HAP-1 (cell line): ENCODE results near the gene MRTO4.
"Not testable (repeated sequence)": the region's sequence is repeated elsewhere in the genome, so short reads cannot be mapped to it uniquely, and the experiment has no call there.

Source experiments
- DNase-seq, 2 experiments: peaks; one replicate each; pipeline ENCODE4 v3.0.0-alpha.2; 2016 to 2020; ENCODE audit warnings: low spot score in 2 of 2
- H3K27me3 ChIP-seq: fragments of 250-450 bp; sonication (Bioruptor Pico); 2 replicates; pipeline ENCODE4 v1.5.1; 2020; ENCODE audit warnings: low read depth, mild to moderate bottlenecking, moderate library complexity
- H3K36me3 ChIP-seq: fragments of 250-450 bp; sonication (Bioruptor Pico); replicated peaks from 2 replicates; pipeline ENCODE4 v1.5.1; 2020; ENCODE audit warnings: mild to moderate bottlenecking
- H3K4me1 ChIP-seq: fragments of 250-450 bp; sonication (Bioruptor Pico); 2 replicates; pipeline ENCODE4 v1.5.1; 2020; ENCODE audit warnings: mild to moderate bottlenecking
- H3K4me3 ChIP-seq: fragments of 250-450 bp; sonication (Bioruptor Pico); 2 replicates; pipeline ENCODE4 v1.5.1; 2020; ENCODE audit warnings: mild to moderate bottlenecking, moderate library complexity
- H3K9me3 ChIP-seq: fragments of 250-450 bp; sonication (Bioruptor Pico); 2 replicates; pipeline ENCODE4 v1.5.1; 2020; ENCODE audit warnings: mild to moderate bottlenecking, moderate library complexity
- in situ Hi-C: fragments of 300-500 bp; cut with MboI; formaldehyde crosslinking; loops from 3 replicates; pipeline ENCODE4 v1.14.3; 2020; ENCODE audit warnings: low sequenced_read_pairs, inconsistent platforms, mixed read lengths

MRTO4 gene

DNA sequence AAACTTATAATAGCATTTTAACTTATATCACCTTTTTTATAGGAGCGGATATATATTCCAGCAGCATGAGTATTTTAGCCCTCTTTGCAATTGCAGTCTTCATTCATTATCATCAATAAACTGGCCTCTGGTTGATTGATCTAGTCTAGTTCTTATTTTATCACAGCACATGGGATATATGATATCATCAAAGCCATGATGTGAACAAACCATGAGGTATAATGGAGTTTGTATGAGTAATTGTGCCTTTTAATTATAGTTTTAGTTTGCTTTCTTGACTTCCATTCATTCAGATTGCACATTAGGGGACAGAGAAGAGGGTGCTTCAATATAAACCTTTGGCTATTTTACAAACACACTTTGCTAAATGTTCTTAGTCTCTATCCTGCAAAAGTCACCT, 38.0 kb upstream of the MRTO4 start:
- H3K9me3 ChIP-seq: no peaks in the 10 kb centered on the region
- in situ Hi-C loops: no loop called here
- H3K27me3 ChIP-seq: no peaks in the 10 kb centered on the region
- no peak for DNase-seq
- H3K4me1 ChIP-seq: peaks cover 18% of the 10 kb centered on the region
- peaks cover 48% of the 10 kb centered on the region for H3K36me3 ChIP-seq
- no peak overlapping the region for H3K4me3 ChIP-seq

DNA sequence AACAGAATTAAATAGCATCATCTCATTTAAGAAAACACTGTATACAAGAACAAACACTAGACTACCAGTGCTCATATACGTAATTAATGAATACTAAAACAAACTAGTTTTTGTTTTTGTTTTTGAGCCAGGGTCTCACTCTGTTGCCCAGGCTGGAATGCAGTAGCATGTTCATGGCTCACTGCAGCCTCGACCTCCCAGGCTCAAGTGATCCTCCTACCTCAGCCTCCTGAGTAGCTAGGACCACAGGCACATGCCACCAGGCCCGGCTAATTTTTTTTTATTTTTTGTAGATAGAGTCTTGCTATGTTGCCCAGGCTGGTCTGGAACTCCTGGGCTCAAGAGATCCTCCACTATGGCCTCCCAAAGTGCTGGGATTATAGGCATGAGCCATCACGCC, 35.0 kb upstream of the MRTO4 start:
- H3K27me3 ChIP-seq, DNase-seq, H3K4me3 ChIP-seq, H3K9me3 ChIP-seq, in situ Hi-C loops: not testable (repeated sequence)
- H3K36me3 ChIP-seq: peaks cover 67% of the 10 kb centered on the region
- H3K4me1 ChIP-seq: peaks cover 12% of the 10 kb centered on the region

DNA sequence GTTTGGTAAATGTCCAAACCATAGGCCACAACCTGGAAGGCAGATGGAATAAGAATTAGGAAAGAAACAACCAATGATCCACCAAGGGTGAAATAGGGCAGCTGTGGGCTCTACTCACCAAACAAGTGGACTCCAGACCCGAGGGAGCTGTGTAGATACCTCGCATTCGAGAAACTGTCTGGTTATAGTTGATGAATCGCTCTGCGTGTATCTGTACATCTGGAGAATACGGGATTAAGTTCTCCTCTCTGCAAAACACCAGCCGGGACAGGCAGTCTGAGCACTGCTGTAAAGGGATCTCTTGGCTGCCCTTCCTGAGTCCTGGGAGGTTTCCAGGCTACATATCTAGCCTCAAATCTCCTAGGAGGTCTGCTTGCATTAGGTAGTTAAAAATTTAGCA, 32.2 kb upstream of the MRTO4 start:
- H3K4me1 ChIP-seq: no peaks in the 10 kb centered on the region
- in situ Hi-C loops: no loop called here
- H3K36me3 ChIP-seq: peaks cover 76% of the 10 kb centered on the region
- no peak for DNase-seq
- H3K9me3 ChIP-seq: no peaks in the 10 kb centered on the region
- H3K27me3 ChIP-seq: no peaks in the 10 kb centered on the region
- no peak overlapping the region for H3K4me3 ChIP-seq

DNA sequence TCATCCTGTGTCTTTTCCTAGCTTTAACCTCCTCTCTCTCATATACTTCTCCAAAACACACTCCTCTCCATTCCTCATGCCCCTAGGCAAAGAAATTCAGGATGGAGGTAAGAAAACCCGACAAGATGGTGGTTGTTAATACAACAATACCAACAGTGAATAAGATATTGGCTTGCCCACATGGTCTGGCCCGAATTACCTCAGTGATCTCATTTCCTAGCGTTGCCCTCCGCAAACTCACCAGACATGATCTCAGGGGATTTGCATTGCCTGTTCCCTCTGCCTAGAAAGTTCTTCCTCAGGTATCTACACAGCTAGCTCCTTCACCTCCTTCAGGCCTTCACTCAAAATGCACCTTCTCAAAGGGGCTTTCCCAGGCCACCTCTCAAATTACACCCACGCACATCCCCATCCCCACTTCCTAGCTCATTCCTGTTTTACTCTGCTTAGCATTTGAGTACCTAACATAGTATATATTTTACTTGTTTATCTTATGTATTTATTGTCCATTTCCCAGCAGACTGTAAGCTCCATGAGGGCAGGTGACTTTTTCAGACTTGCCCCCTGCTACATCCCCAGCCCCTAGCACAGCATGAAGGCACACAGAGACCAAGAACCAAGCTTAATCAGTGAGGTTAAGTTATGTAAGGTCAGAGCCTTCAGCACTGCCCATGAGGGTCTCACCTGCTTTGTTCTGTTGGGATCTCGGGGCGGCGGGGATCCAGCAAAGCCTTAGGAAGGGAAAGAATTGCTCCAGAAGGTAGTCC, 31.3 kb upstream of the MRTO4 start:
- H3K9me3 ChIP-seq: no peaks in the 10 kb centered on the region
- H3K36me3 ChIP-seq: peaks cover 83% of the 10 kb centered on the region

DNA sequence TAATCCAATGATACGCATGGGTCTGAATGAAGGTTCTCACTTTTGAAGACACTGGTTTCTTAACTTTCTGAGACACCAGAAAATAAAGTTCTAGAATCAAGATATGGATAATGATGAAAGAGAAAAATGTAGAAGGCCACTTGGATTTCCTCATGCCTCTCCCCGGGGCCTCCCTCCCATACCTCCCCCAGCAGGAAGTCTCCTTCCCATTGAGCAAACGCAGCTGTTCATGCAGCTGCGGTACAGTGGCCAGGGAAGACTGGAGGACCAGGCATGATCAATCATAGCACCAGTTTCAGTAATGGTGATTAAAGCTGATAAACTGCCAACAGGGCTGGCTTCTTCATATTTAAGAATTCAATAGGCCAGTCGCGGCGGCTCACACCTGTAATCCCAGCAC, 30.6 kb upstream of the MRTO4 start:
- in situ Hi-C loops: no loop called here
- DNase-seq: no peak
- H3K27me3 ChIP-seq: no peaks in the 10 kb centered on the region
- H3K9me3 ChIP-seq: no peaks in the 10 kb centered on the region
- peaks cover 88% of the 10 kb centered on the region for H3K36me3 ChIP-seq
- H3K4me1 ChIP-seq: no peaks in the 10 kb centered on the region
- H3K4me3 ChIP-seq: no peak overlapping the region

More for the DNA sequence above, 31.3 kb upstream of the MRTO4 start:
- H3K4me3 ChIP-seq: no peak overlapping the region
- no peak for DNase-seq
- no peaks in the 10 kb centered on the region for H3K4me1 ChIP-seq
- no peaks in the 10 kb centered on the region for H3K27me3 ChIP-seq
- in situ Hi-C loops: no loop called here

DNA sequence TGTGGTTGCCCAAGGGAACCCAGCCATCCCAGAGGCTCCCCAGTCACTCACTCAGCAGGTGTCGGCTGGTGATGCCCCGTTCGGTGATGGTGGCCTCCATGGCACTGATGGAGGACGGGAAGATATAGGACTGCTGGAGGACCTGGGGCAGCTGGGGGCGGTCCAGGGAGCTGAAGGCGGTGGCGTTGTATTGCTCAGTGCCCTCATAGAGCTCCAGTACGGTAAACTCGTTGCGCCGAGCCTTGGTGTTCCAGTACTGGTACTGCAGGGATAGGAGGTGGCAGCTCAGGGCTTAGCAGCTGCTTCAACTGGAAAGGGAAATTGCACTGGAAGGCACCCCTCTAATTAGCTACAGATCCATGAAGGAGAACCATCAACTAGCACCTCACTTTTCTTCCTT, 29.0 kb upstream of the MRTO4 start:
- H3K4me1 ChIP-seq: no peaks in the 10 kb centered on the region
- H3K36me3 ChIP-seq: peaks cover 91% of the 10 kb centered on the region
- H3K4me3 ChIP-seq: no peak overlapping the region
- H3K27me3 ChIP-seq: no peaks in the 10 kb centered on the region
- H3K9me3 ChIP-seq: no peaks in the 10 kb centered on the region
- no peak for DNase-seq
- in situ Hi-C loops: no loop called here

DNA sequence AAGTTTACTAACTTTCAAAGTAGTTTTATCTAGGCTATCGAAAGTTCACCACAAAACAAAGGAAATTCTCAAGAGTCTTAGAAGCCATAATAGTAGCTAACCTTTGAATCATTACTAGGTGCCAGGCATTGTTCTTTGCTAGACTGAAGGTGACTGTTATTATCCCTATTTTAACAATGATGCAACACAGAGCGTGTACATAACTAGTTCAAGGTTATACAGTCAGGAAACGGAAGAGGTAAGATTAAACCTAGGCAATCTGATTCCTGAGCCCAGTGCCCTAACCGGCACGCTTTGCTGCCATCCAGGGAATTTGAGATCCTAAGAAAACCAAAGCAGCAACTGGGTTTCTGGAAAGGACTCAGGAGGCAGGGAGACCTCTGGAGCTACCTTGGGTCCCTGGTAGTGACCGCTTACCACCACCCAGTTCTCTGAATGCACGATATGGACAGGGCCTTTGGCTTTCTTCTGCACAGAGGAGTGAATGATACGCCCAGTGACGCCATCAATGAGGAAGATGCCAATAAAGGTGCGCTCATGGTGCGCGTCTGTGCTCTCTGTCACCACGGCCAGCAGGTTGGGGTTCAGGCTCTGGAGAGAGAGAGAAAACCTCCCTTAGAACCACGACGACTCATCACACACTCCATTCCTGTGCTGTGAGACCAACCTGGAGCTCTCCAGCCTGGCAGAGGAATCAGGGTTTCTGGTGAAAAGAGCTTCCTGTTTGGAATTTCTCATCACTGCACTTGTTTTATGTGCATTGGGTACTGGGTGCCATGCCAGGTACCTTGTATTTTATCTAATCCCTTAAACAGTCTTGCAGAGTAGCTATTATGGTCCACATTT, 28.4 kb upstream of the MRTO4 start:
- in situ Hi-C loops: no loop called here
- Histone ChIP-seq H3K4me1 (no peaks in the 10 kb centered on the region), H3K9me3 (no peaks in the 10 kb centered on the region), H3K36me3 (peaks cover 91% of the 10 kb centered on the region), H3K4me3 (no peak overlapping the region), H3K27me3 (no peaks in the 10 kb centered on the region)
- DNase-seq: no peak

DNA sequence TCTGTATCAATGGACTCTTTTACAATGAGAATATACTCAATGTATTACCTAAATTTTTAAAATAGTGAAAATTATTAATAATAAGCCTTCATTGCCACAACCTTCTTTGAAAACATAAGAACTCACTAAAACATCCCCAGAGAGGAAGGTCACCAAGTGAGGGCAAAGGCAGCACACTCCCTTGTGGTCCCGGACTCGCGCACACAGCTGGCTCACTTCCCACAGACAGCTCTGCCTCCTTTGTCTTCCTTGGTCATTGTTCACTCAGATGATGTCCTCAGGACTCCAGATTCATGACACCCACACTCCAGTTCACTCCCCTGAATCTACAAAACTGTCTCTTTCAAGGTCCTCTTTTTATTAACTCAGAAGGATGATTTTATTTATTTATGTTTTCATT, 22.4 kb upstream of the MRTO4 start:
- Histone ChIP-seq H3K27me3 (no peaks in the 10 kb centered on the region), H3K4me3 (no peak overlapping the region), H3K4me1 (no peaks in the 10 kb centered on the region), H3K36me3 (peaks cover 94% of the 10 kb centered on the region), H3K9me3 (no peaks in the 10 kb centered on the region)
- in situ Hi-C loops: no loop called here
- DNase-seq: no peak

DNA sequence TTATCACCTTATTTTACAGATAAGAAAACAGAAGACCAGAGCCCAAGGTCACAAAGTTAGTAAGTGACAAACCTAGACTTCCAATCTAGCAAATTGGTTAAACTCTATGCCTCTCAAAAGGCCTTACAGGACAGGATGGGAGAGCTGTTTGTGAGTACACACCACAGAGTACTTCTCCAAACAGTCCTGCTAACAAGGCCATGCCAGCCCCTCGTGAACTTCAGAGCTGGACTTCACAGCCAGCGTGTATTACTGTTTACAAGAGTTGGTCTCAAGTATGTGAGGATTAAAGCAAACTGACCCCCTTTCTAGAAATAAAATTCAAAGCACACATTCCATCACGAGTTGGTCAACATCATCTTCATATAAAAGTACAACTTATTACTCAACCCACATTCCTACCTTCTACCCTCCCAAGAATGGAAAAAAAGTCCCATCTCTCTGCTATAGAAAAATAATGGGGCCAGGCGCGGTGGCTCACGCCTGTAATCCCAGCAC, 21.7 kb upstream of the MRTO4 start:
- Histone ChIP-seq H3K27me3 (no peaks in the 10 kb centered on the region), H3K36me3 (peaks cover 94% of the 10 kb centered on the region), H3K4me3 (no peak overlapping the region), H3K9me3 (no peaks in the 10 kb centered on the region), H3K4me1 (no peaks in the 10 kb centered on the region)
- DNase-seq: no peak
- in situ Hi-C loops: no loop called here

DNA sequence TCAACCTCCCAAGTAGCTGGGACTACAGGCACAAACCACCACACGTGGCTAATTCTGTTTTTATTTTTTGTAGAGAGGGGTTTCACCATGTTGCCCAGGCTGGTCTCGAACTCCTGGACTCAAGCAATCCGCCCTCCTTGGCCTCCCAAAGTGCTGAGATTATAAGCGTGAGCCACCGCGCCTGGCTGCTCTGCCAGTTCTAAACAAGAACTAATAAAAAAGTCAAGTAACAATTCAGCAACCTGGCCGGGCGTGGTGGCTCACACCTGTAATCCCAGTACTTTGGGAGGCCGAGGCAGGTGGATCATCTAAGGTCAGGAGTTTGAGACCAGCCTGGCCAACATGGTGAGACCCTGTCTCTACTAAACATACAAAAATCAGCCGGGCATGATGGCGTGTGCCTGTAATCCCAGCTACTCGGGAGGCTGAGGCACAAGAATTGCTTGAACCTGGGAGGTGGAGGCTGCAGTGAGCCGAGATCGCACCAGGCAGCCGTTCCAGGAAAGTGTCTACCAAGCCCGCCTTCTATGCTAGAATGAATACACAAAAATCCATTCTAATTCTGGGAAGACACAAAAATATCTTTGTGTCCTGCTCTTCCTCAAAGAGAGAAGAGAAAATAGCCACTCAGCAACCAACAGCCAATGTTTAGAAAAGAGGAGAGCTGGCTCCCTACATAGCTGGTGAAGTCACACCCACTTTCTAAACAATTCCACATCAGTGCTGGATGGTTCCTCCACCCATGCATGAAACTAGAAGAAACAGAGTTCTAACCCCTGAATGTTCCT, 19.7 kb upstream of the MRTO4 start:
- in situ Hi-C loops, H3K9me3 ChIP-seq, H3K4me3 ChIP-seq, DNase-seq, H3K4me1 ChIP-seq, H3K27me3 ChIP-seq: not testable (repeated sequence)
- H3K36me3 ChIP-seq: peaks cover 94% of the 10 kb centered on the region

DNA sequence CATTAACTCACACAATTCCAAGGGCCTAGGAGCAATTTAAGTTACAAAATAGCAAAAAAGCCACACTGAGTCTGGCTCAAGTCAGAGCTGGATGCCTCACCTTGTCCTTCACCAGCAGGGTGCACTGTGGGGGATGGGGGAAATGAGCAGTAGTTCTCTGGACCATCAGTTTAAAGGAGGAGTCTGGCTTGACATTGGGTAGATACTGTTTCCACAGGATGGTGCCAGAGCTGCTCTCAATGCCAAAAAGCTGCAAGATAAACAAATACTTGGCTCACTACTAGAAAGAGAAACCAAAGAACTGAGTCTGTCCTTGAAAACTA, 19.1 kb upstream of the MRTO4 start:
- no peak for DNase-seq
- no peaks in the 10 kb centered on the region for H3K4me1 ChIP-seq
- H3K27me3 ChIP-seq: no peaks in the 10 kb centered on the region
- H3K36me3 ChIP-seq: peaks cover 94% of the 10 kb centered on the region
- H3K9me3 ChIP-seq: no peaks in the 10 kb centered on the region
- no peak overlapping the region for H3K4me3 ChIP-seq
- in situ Hi-C loops: no loop called here

DNA sequence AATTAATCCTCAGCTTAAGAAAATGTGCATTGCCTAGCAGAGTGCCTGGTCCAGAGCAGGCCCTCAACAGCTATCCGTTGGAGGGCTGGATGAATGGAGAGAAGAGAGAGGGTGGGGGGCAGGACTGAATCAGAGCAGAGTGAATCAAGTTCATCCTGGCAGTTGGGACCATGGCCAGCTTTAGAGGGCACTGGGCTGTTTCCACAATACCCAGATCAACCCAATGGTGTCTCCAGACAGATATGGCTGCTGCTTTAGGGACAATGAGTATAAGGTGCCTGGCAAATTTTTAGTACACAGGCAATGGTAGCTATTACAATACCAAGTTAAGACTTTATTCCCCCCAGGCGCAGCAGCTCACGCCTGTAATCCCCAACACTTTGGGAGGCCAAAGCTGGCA, 17.4 kb upstream of the MRTO4 start:
- H3K9me3 ChIP-seq: no peaks in the 10 kb centered on the region
- H3K4me1 ChIP-seq: no peaks in the 10 kb centered on the region
- peaks cover 94% of the 10 kb centered on the region for H3K36me3 ChIP-seq
- H3K4me3 ChIP-seq: no peak overlapping the region
- DNase-seq: no peak
- in situ Hi-C loops: no loop called here
- H3K27me3 ChIP-seq: no peaks in the 10 kb centered on the region

DNA sequence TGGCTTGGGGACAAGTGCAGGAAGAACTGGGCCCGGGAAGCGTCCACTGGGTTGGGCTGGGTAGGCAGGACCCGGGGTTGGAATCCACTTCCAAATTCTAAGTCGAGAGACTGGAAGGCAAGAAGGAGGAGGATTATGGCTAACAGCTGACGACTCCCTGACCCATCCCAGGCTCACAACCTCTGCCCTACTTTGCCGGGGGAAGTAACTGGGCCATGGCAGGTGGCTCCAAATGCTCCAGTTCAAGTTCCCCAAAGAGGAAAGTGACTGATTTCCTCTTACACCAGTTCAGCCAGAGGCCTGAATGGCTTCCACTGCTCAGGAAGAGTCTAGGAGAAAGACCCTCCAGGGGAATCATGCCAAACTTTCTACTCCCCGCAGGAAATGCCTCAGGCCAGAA, 11.7 kb upstream of the MRTO4 start:
- Histone ChIP-seq H3K4me1 (no peaks in the 10 kb centered on the region), H3K36me3 (peaks cover 96% of the 10 kb centered on the region), H3K9me3 (no peaks in the 10 kb centered on the region), H3K27me3 (no peaks in the 10 kb centered on the region), H3K4me3 (no peak overlapping the region)
- no peak for DNase-seq
- in situ Hi-C loops: no loop called here
